ENCODE measurements around the gene CCT2. TPM values are rescaled to one million over a fixed set of nuclear protein-coding genes. Genes with fewer than 3 reads are reported as not detected.

CCT2 gene
- total RNA-seq, 1 experiment from 2014 or later = 345 TPM

DNA sequence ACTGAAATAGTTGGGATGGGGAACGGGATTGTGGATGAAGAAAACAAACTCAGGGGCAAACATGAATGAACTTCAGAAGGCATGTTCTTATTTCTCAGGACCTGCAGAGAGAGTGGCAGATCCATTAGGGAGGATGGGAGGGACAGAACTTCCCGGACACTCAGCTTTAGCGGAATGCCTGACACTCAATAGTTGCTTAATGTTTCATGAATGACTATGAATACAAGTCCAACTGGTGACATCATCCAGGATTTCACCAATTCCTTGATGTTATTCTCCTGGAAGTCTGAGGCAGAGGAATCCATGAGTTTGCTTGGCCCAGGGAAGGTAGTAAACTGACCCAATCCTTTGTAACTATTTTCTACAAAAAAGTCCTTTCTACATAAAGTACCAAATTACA lies 63.2 kb downstream of the CCT2 start:
- CTCF ChIA-PET = no interaction called here
- POLR2A ChIA-PET (ENCODE audit: unreplicated experiment) = no interaction called here

DNA sequence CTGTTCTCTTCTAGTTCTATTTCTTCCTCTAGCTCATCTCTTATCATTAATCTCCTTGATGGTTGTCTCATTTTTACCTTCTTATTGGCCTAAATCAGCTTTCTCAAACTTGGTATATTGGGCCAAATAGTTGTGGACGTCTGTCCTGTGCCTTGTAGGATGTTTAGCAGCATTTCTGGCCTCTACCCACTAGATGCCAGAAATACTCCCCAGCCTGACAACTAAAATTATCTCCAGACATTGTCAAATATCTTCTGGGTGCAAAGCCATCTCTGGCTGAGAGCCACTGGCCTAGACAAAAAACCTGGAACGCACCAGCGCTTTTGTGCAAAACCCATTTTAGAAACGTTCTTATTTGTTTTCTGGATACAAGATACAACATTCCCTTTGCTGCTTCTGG lies 64.3 kb downstream of the CCT2 start:
- Histone ChIP-seq H3K9me3 (ENCODE audit: low read length) (no peaks in the 10 kb centered on the region), H3K9ac (ENCODE audit: low read length) (no peak overlapping the region), H3K79me2 (ENCODE audit: low read length) (no peaks in the 10 kb centered on the region), H3K36me3 (ENCODE audit: low read depth, low read length) (no peaks in the 10 kb centered on the region), H3K4me2 (ENCODE audit: low read length) (no peak overlapping the region), H3F3A (ENCODE audit: low read length, unreplicated experiment) (no peaks in the 10 kb centered on the region), H3K4me1 (ENCODE audit: insufficient read depth, low read length) (no peaks in the 10 kb centered on the region), H3K27ac (ENCODE audit: low read length) (no peak overlapping the region), H3K9me2 (replicated peaks; ENCODE audit: low read length) (no peaks in the 10 kb centered on the region), H4K20me1 (ENCODE audit: low read length) (no peaks in the 10 kb centered on the region), H3K4me3 (ENCODE audit: low read length) (no peak overlapping the region), H3K27me3 (ENCODE audit: low read length) (no peaks in the 10 kb centered on the region), H2AFZ (ENCODE audit: low read length) (no peak overlapping the region)
- intact Hi-C loops (cut with micrococcal nuclease) = no loop called here
- no TSS peak for BruUV-seq (replicated peaks)
- ChIA-PET POLR2A (ENCODE audit: unreplicated experiment) (interaction anchor here (0.6 kb wide), 1 partner anchor 179 kb away, joined by 3 read pairs; the partner anchor contains the start of gene FRS2), CTCF (interaction anchor here (0.6 kb wide), 1 partner anchor 48 kb away, joined by 9 read pairs; no protein-coding TSS in a partner anchor)
- no peak for TF ChIP-seq EZH2 (IDR thresholded peaks at IDR 0.05; ENCODE audit: low read length, unreplicated experiment)
- TF ChIP-seq, protein P1, sequence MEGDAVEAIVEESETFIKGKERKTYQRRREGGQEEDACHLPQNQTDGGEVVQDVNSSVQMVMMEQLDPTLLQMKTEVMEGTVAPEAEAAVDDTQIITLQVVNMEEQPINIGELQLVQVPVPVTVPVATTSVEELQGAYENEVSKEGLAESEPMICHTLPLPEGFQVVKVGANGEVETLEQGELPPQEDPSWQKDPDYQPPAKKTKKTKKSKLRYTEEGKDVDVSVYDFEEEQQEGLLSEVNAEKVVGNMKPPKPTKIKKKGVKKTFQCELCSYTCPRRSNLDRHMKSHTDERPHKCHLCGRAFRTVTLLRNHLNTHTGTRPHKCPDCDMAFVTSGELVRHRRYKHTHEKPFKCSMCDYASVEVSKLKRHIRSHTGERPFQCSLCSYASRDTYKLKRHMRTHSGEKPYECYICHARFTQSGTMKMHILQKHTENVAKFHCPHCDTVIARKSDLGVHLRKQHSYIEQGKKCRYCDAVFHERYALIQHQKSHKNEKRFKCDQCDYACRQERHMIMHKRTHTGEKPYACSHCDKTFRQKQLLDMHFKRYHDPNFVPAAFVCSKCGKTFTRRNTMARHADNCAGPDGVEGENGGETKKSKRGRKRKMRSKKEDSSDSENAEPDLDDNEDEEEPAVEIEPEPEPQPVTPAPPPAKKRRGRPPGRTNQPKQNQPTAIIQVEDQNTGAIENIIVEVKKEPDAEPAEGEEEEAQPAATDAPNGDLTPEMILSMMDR (conservative IDR thresholded peaks at IDR 0.05; ENCODE audit: low read depth, low read length) = no peak
- no peak for TF ChIP-seq EZH2phosphoT487 (IDR thresholded peaks at IDR 0.05; ENCODE audit: borderline replicate concordance, low read length)
- DNase-seq = no peak
- ATAC-seq = no peak

More for the DNA sequence above, 63.2 kb downstream of the CCT2 start:
- peak; percentile 60 for DNase-seq
- Histone ChIP-seq H3F3A (ENCODE audit: low read length, unreplicated experiment) (no peaks in the 10 kb centered on the region), H3K9me2 (replicated peaks; ENCODE audit: low read length) (no peaks in the 10 kb centered on the region), H3K9me3 (ENCODE audit: low read length) (no peaks in the 10 kb centered on the region), H3K79me2 (ENCODE audit: low read length) (no peaks in the 10 kb centered on the region), H3K27me3 (ENCODE audit: low read length) (no peaks in the 10 kb centered on the region), H3K9ac (ENCODE audit: low read length) (no peak overlapping the region), H3K4me3 (ENCODE audit: low read length) (no peak overlapping the region), H3K4me1 (ENCODE audit: insufficient read depth, low read length) (no peaks in the 10 kb centered on the region), H3K36me3 (ENCODE audit: low read depth, low read length) (no peaks in the 10 kb centered on the region), H3K27ac (ENCODE audit: low read length) (no peak overlapping the region), H3K4me2 (ENCODE audit: low read length) (no peak overlapping the region), H4K20me1 (ENCODE audit: low read length) (no peaks in the 10 kb centered on the region), H2AFZ (ENCODE audit: low read length) (no peak overlapping the region)
- no TSS peak for BruUV-seq (replicated peaks)
- TF ChIP-seq EZH2phosphoT487 (IDR thresholded peaks at IDR 0.05; ENCODE audit: borderline replicate concordance, low read length) (no peak), EZH2 (IDR thresholded peaks at IDR 0.05; ENCODE audit: low read length, unreplicated experiment) (no peak)
- TF ChIP-seq, protein P1 (conservative IDR thresholded peaks at IDR 0.05; ENCODE audit: low read depth, low read length) = no peak
- no peak for ATAC-seq
- intact Hi-C loops (cut with micrococcal nuclease) = no loop called here

Small RNA genes within 50 kb of the gene (microRNA-seq; reads per million reads assigned to microRNA genes)
- not detected for gene MIR3913-1 (ENCODE audit: unreplicated experiment)
- gene MIR3913-2 (ENCODE audit: unreplicated experiment) = not detected

Other genes starting within 250 kb of the CCT2 start
- not detected in 2 replicates for gene LYZ, start 237.1 kb upstream of the CCT2 start, total RNA-seq (2014; rRNA removed)
- gene YEATS4, start 225.7 kb upstream of the CCT2 start, total RNA-seq (2014; rRNA removed) = 36.1 and 41.3 TPM in 2 replicates
- 17.6 and 35.0 TPM in 2 replicates for gene FRS2, start 115.1 kb upstream of the CCT2 start, total RNA-seq (2014; rRNA removed)
- not detected in 2 replicates for gene LRRC10, start 25.4 kb downstream of the CCT2 start, total RNA-seq (2014; rRNA removed)
- gene BEST3, start 113.8 kb downstream of the CCT2 start, total RNA-seq (2014; rRNA removed) = 0.55 TPM in 1 of 2 replicates, not detected in the other
- gene RAB3IP, start 153.4 kb downstream of the CCT2 start, total RNA-seq (2014; rRNA removed) = 22.2 and 28.6 TPM in 2 replicates
- gene MYRFL, start 239.8 kb downstream of the CCT2 start, total RNA-seq (2014; rRNA removed) = not detected in 2 replicates